LNCaP clone FGC (cell line): ENCODE measurements around the gene MAP3K20.
"Not testable (repeated sequence)": the region's sequence is repeated elsewhere in the genome, so short reads cannot be mapped to it uniquely, and the experiment has no call there.

Experiments
- DNase-seq: peaks from one replicate; pipeline ENCODE4 v3.0.0-alpha.2; 2011; ENCODE audit warnings: low read depth
- H3K4me3 ChIP-seq: 2 replicates; pipeline ENCODE4 v1.5.1; 2011; ENCODE audit warnings: mild to moderate bottlenecking, low read depth, low read length, control low read depth
- TF ChIP-seq, protein P1 (sequence below): IDR thresholded peaks from 2 replicates; pipeline ENCODE4 v1.5.1; 2012; ENCODE audit warnings: mild to moderate bottlenecking; ENCODE audit not compliant: control insufficient read depth, insufficient read depth; ENCODE audit errors: extremely low read depth

Gene MAP3K20

DNA sequence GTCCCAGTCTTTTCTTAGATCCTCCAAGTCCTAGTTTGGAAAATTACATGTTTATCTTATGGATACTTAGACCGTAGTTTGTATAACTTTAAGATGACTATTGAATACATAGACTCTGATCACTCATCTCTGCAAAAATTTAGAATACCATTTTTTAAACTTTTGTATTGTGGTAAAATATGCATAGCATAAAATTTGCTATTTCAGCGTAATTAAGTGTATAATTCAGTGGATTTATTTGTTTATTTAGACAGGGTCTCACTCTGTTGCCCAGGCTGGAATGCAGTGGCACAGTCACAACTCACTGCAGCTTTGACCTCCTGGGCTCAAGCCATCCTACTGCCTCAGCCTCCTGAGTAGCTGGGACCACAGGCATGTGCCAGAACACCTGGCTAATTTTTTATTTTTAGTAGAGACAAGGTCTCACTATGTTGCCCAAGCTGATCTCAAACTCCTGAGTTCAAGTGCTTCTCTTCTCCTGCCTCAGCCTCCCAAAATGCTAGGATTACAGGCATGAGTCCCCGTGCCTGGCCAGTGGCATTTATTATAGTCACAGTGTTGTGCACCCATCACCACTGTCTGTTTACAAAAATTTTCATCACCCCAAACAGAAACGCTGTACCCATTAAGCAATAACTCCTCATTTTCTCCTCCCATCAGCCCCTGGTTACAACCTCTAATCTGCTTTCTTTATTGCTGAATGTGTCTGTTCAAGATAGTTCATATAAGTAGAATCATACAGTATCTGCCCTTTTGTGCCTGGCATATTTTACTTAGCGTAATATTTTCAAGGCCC, 90.0 kb downstream of the MAP3K20 start:
- DNase-seq = no peak
- TF ChIP-seq, protein P1, sequence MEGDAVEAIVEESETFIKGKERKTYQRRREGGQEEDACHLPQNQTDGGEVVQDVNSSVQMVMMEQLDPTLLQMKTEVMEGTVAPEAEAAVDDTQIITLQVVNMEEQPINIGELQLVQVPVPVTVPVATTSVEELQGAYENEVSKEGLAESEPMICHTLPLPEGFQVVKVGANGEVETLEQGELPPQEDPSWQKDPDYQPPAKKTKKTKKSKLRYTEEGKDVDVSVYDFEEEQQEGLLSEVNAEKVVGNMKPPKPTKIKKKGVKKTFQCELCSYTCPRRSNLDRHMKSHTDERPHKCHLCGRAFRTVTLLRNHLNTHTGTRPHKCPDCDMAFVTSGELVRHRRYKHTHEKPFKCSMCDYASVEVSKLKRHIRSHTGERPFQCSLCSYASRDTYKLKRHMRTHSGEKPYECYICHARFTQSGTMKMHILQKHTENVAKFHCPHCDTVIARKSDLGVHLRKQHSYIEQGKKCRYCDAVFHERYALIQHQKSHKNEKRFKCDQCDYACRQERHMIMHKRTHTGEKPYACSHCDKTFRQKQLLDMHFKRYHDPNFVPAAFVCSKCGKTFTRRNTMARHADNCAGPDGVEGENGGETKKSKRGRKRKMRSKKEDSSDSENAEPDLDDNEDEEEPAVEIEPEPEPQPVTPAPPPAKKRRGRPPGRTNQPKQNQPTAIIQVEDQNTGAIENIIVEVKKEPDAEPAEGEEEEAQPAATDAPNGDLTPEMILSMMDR = no peak
- no peak overlapping the region for H3K4me3 ChIP-seq

DNA sequence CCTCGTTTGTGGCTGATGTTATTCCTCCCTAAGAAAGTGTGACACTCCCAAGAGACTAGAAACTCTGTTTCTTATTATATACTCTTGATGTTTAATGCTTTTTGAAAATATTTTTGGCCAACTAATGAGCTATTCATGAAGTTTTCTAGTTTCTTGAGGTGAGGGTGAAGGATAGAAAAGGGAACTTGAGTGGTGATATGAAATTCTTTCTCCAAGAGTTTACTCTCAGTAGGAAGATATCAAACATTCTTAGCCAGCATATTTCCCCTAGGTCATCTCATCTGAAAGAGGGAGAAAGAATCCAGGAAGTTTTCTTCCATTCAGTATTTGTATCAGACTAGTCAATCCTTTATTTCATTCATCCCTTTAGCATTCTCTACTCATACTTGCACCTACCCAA, 95.7 kb downstream of the MAP3K20 start:
- DNase-seq = no peak

DNA sequence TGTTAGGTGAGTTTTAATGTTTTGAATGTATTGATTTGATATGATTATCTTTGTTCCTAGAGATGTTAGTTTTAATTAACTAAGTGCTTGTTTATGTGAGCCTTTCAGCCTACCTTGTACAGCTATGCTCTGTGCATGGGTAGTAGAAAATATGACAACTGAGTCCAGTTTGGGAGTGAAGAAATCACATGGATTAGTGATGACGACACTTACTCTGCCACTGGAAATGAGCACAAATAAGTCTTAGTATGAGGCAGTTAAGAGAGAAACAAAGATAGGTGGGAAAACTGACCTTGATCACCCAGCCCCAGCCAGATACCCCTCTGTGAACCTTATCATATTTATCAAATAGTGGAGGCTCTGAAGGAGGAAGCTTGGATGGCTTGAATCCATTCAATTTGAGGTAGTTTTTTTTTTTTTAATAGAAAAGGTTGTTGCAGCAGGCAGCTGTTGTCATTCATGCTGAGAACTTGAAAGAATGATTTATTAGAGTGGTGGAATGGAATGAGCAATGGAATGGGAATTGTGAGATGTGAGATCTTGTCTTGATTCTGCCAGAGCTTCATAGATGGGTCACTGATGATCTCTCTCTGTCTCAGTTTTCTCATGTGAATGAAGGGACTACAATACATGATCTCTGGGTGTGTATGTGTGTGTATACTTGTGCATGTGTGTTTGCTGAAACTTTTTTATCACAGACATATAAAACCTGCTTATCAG, 96.4 kb downstream of the MAP3K20 start:
- DNase-seq = no peak
- TF ChIP-seq, protein P1 = no peak
- no peak overlapping the region for H3K4me3 ChIP-seq

More for the DNA sequence above, 95.7 kb downstream of the MAP3K20 start:
- H3K4me3 ChIP-seq = no peak overlapping the region
- TF ChIP-seq, protein P1 = no peak

- H3K4me3 ChIP-seq, DNase-seq: not testable (repeated sequence)
Observed at GRCh38 chr2:173174339-173174738, 98.7 kb downstream of the MAP3K20 start.

DNA sequence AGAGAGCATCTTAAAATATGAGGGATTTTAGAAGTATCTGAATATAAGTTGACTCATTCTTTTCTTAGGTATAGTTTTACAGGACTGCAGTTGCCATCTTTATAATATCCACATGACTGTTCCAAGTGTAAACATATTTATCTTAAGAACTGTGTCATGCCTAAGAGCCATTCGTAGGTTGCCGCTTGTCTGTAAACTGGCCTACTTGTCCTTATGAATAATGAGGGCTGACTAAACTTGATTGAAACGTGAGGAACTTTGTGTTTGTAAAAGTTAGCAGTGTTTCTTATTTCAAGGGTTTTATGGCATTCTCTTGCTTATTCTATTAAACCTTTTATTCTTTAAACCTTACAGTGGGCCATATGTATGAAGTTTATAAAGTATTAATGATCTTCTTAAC, 99.6 kb downstream of the MAP3K20 start:
- no peak overlapping the region for H3K4me3 ChIP-seq
- TF ChIP-seq, protein P1 = no peak
- no peak for DNase-seq

DNA sequence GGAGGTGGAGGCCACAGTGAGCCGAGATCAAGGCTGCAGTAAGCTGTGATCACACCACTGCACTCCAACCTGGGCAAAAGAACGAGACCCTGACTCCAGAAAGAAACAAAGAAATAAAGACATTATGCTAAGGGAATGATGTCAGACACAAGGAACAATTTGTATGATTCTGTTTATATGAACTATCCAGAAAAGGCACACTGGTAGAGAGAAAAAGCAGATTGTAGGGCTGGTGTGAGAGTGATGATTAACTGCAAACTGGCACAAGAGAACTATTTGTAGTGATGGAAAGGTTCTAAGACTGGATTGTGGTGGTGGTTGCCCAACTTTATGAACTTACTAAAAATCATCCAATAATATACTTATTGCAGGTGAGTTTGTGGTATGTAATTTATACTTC, 106.3 kb downstream of the MAP3K20 start:
- DNase-seq = no peak
- H3K4me3 ChIP-seq = no peak overlapping the region
- TF ChIP-seq, protein P1 = no peak

- TF ChIP-seq, protein P1 = no peak
- H3K4me3 ChIP-seq = no peak overlapping the region
Observed at GRCh38 chr2:173184031-173185004, 108.7 kb downstream of the MAP3K20 start.

More at GRCh38 chr2:173184031-173185004, 108.7 kb downstream of the MAP3K20 start:
- no peak for DNase-seq
